Hematopoietic multipotent progenitor cell treated with erythropoietin and hydrocortisone succinate and interleukin-3 and kit ligand, for 17 days (in vitro differentiated cells): ENCODE results near the gene FTH1.

Source experiments
- DNase-seq: peaks from one replicate; pipeline ENCODE4 v3.0.0-alpha.2; 2015; ENCODE audit warnings: low spot score

The FTH1 gene

GRCh38 chr11:61978703-61979661 is 11.5 kb upstream of the FTH1 start:
- DNase-seq, result no peak

GRCh38 chr11:61976813-61977475 is 9.5 kb upstream of the FTH1 start:
- no peak for DNase-seq

- no peak for DNase-seq
Observed at GRCh38 chr11:61976420-61976800, 9.0 kb upstream of the FTH1 start.

GRCh38 chr11:61975638-61976419 is 8.4 kb upstream of the FTH1 start:
- no peak for DNase-seq

- no peak for DNase-seq
Observed at GRCh38 chr11:61974766-61975631, 7.6 kb upstream of the FTH1 start.

GRCh38 chr11:61973476-61974162 is 6.2 kb upstream of the FTH1 start:
- peak; percentile 44 for DNase-seq

GRCh38 chr11:61972672-61973475 is 5.4 kb upstream of the FTH1 start:
- DNase-seq, result peak; percentile 77

- DNase-seq, result no peak
Observed at GRCh38 chr11:61972112-61972671, 4.8 kb upstream of the FTH1 start.

GRCh38 chr11:61971248-61972111 is 4.0 kb upstream of the FTH1 start:
- DNase-seq, result peak; percentile 97

- DNase-seq, result peak; percentile 59
Observed at GRCh38 chr11:61969838-61970662, 2.6 kb upstream of the FTH1 start.

- DNase-seq, result peak; percentile 42
Observed at GRCh38 chr11:61969391-61969758, 1.9 kb upstream of the FTH1 start.

- DNase-seq, result peak; percentile 49
Observed at GRCh38 chr11:61968758-61969390, 1.4 kb upstream of the FTH1 start.

GRCh38 chr11:61967924-61968757 is 707 bp upstream of the FTH1 start:
- DNase-seq, result peak; percentile 78

GRCh38 chr11:61966734-61967115 is 709 bp downstream of the FTH1 start:
- peak; percentile 92 for DNase-seq

GRCh38 chr11:61964666-61965271 is 2.7 kb downstream of the FTH1 start:
- DNase-seq, result peak; percentile 79

GRCh38 chr11:61964058-61964665 is 3.3 kb downstream of the FTH1 start:
- DNase-seq, result peak; percentile 70
